WERI-Rb-1 (cell line): ENCODE results near the gene MYO1H.
"Not testable (repeated sequence)": the region's sequence is repeated elsewhere in the genome, so short reads cannot be mapped to it uniquely, and the experiment has no call there.

Experiments used
- DNase-seq: peaks from one replicate; pipeline ENCODE4 v3.0.0-alpha.2; 2020
- H3K27ac ChIP-seq: fragments of 250-450 bp; sonication (Bioruptor Pico); 2 replicates; pipeline ENCODE4 v1.5.1; 2020; ENCODE audit warnings: mild to moderate bottlenecking, moderate library complexity
- H3K27me3 ChIP-seq: fragments of 250-450 bp; sonication (Bioruptor Pico); 2 replicates; pipeline ENCODE4 v1.5.1; 2021; ENCODE audit warnings: mild to moderate bottlenecking, low read depth, moderate library complexity; ENCODE audit not compliant: insufficient read depth, severe bottlenecking
- H3K36me3 ChIP-seq: fragments of 250-450 bp; sonication (Bioruptor Pico); 2 replicates; pipeline ENCODE4 v1.5.1; 2020; ENCODE audit warnings: mild to moderate bottlenecking, moderate library complexity
- H3K4me3 ChIP-seq: 2 replicates; pipeline ENCODE4 v1.5.1; 2011; ENCODE audit warnings: low read depth, mild to moderate bottlenecking, control low read depth, low read length
- H3K9me3 ChIP-seq: fragments of 250-450 bp; sonication (Bioruptor Pico); 2 replicates; pipeline ENCODE4 v1.5.1; 2021; ENCODE audit warnings: mild to moderate bottlenecking, moderate library complexity; ENCODE audit not compliant: severe bottlenecking
- TF ChIP-seq, protein P1 (sequence below): IDR thresholded peaks from 2 replicates; pipeline ENCODE4 v1.5.1; 2011; ENCODE audit warnings: low read depth, mild to moderate bottlenecking, control low read depth, inconsistent platforms, low read length

MYO1H gene

DNA sequence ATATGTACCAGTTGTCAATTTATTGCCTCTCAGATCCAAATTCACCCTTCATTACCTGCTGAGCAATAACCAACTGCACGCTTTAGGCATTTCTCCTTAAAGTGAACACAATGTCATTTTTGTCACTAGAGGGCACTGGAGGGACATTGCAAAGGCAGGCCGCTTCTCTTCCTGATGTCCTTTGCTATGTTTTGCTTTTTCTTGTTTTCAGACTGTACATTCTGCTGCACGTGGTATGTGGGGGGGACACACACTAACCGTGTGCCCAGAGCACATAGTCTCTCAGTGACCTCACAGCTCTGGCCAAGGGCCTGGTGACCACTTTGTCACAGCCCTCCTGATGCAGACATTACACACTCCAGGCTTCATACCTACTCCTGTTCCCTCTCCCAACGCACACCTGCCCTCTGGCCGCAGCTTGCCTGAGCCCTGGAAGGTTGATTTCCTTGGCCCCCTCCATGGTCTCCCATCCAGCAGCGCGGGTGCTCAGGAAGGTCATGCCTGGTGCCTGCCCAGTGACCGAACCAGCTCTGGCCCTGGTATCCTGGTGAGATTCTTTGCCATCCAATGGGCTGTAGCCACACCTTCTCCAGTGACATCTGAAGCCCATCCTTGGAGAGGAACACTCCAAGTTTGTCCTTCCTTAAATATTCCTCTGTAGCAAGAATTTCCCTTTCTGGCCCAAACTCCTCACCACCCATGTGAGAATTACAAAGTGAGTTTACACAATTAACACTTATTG lies 39.9 kb downstream of the MYO1H start:
- Histone ChIP-seq H3K27ac (no peak overlapping the region), H3K4me3 (no peak overlapping the region), H3K9me3 (no peaks in the 10 kb centered on the region), H3K36me3 (no peaks in the 10 kb centered on the region), H3K27me3 (no peaks in the 10 kb centered on the region)
- TF ChIP-seq, protein P1, sequence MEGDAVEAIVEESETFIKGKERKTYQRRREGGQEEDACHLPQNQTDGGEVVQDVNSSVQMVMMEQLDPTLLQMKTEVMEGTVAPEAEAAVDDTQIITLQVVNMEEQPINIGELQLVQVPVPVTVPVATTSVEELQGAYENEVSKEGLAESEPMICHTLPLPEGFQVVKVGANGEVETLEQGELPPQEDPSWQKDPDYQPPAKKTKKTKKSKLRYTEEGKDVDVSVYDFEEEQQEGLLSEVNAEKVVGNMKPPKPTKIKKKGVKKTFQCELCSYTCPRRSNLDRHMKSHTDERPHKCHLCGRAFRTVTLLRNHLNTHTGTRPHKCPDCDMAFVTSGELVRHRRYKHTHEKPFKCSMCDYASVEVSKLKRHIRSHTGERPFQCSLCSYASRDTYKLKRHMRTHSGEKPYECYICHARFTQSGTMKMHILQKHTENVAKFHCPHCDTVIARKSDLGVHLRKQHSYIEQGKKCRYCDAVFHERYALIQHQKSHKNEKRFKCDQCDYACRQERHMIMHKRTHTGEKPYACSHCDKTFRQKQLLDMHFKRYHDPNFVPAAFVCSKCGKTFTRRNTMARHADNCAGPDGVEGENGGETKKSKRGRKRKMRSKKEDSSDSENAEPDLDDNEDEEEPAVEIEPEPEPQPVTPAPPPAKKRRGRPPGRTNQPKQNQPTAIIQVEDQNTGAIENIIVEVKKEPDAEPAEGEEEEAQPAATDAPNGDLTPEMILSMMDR = peak; percentile 86
- peak; percentile 38 for DNase-seq

- no peaks in the 10 kb centered on the region for H3K9me3 ChIP-seq
- H3K4me3 ChIP-seq = no peak overlapping the region
- TF ChIP-seq, protein P1 = no peak
- H3K27ac ChIP-seq = no peak overlapping the region
- H3K36me3 ChIP-seq = no peaks in the 10 kb centered on the region
- DNase-seq = no peak
- no peaks in the 10 kb centered on the region for H3K27me3 ChIP-seq
Observed at GRCh38 chr12:109388167-109388563, 40.5 kb downstream of the MYO1H start.

GRCh38 chr12:109389146-109389545 lies 41.4 kb downstream of the MYO1H start:
- no peaks in the 10 kb centered on the region for H3K36me3 ChIP-seq
- TF ChIP-seq, protein P1 = no peak
- H3K9me3 ChIP-seq = no peaks in the 10 kb centered on the region
- DNase-seq = no peak
- H3K27me3 ChIP-seq = no peaks in the 10 kb centered on the region
- H3K4me3 ChIP-seq = no peak overlapping the region
- no peak overlapping the region for H3K27ac ChIP-seq

GRCh38 chr12:109393437-109394345 lies 46.0 kb downstream of the MYO1H start:
- DNase-seq = peak; percentile 62
- Histone ChIP-seq H3K36me3 (no peaks in the 10 kb centered on the region), H3K4me3 (no peak overlapping the region), H3K9me3 (no peaks in the 10 kb centered on the region), H3K27me3 (no peaks in the 10 kb centered on the region), H3K27ac (no peak overlapping the region)
- TF ChIP-seq, protein P1 = peak; percentile 89

DNA sequence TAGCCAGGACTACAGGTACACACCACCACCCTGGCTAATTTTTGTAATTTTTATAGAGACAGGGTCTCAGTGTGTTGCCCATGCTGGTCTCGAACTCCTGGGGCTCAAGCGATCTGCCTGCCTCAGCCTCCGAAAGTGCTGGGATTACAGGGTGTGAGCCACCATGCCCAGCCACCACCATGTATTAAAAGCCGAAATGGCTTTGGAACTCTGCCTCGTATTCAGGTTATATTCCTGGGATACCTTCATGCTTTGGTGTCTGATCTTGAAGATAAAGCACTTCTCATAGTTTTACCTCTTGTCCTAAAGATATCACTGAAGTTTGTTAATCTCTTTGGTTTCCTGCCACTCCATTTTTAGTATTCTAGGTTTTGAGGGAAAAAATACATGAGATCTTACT lies 47.2 kb downstream of the MYO1H start:
- no peaks in the 10 kb centered on the region for H3K27me3 ChIP-seq
- no peaks in the 10 kb centered on the region for H3K9me3 ChIP-seq
- H3K36me3 ChIP-seq = no peaks in the 10 kb centered on the region
- H3K27ac ChIP-seq = no peak overlapping the region
- TF ChIP-seq, protein P1 = no peak
- DNase-seq = no peak
- H3K4me3 ChIP-seq = no peak overlapping the region

DNA sequence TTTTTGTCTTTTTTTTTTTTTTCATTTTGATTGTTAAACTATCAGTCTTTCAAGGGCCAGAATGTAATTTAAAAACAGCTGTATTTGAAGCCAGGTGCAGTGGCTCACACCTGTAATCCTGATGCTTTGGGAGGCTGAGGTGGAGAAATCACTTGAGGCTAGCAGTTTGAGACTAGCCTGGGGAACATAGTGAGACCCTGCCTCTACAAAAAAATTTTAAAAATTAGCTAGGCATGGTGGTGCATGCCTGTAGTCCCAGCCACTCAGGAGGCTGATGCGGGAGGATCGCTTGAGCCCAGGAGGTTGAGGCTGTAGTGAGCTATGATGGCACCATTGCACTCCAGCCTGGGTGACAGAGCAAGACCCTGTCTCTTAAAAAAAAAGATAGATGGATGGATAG lies 57.1 kb downstream of the MYO1H start:
- H3K27me3 ChIP-seq, H3K9me3 ChIP-seq, H3K4me3 ChIP-seq, H3K27ac ChIP-seq, H3K36me3 ChIP-seq, DNase-seq: not testable (repeated sequence)

- H3K36me3 ChIP-seq, H3K27ac ChIP-seq, H3K27me3 ChIP-seq, DNase-seq, H3K9me3 ChIP-seq, H3K4me3 ChIP-seq: not testable (repeated sequence)
Observed at GRCh38 chr12:109406147-109406546, 58.4 kb downstream of the MYO1H start.
